Small intestine (tissue), 7 donors: ENCODE results near the gene SPTB. TPM values are rescaled to one million over a fixed set of nuclear protein-coding genes. Genes with fewer than 3 reads are reported as not detected.

Experiments used
- DNase-seq, 2 donors: peaks; one replicate each; pipeline versions ENCODE4 v3.0.0 to v3.0.0-alpha.2; 2013
- FAIRE-seq: peaks from 2 replicates; lab custom pipeline; 2012; peaks lifted over from hg19 to GRCh38; lab: Jason Lieb, UNC
- H3K27ac ChIP-seq, 3 donors: one replicate each; pipeline ENCODE4 v1.5.1; 2013; ENCODE audit warnings: low read length in 2 of 3, mild to moderate bottlenecking in 2 of 3, control low read depth in 1 of 3, inconsistent platforms in 1 of 3, low read depth in 1 of 3, moderate library complexity in 1 of 3
- H3K27me3 ChIP-seq, 3 donors: one replicate each; pipeline ENCODE4 v1.6.1; 2013; ENCODE audit warnings: low read length in 3 of 3, inconsistent platforms in 1 of 3; ENCODE audit not compliant: control insufficient read depth in 3 of 3, insufficient read depth in 3 of 3
- H3K36me3 ChIP-seq, 3 donors: one replicate each; pipeline ENCODE4 v1.6.1; 2013; ENCODE audit warnings: low read length in 3 of 3, inconsistent platforms in 1 of 3, low read depth in 1 of 3, mild to moderate bottlenecking in 1 of 3, moderate library complexity in 1 of 3; ENCODE audit not compliant: control insufficient read depth in 3 of 3, insufficient read depth in 2 of 3
- H3K4me1 ChIP-seq, 3 donors: one replicate each; pipeline ENCODE4 v1.6.1; 2013; ENCODE audit warnings: low read length in 2 of 3, inconsistent platforms in 1 of 3, low read depth in 1 of 3, mild to moderate bottlenecking in 1 of 3, moderate library complexity in 1 of 3; ENCODE audit not compliant: control insufficient read depth in 3 of 3, insufficient read depth in 2 of 3
- H3K4me3 ChIP-seq, 3 donors: one replicate each; pipeline ENCODE4 v1.5.1; 2013; ENCODE audit warnings: low read length in 3 of 3, control low read depth in 1 of 3, inconsistent platforms in 1 of 3, low read depth in 1 of 3, mild to moderate bottlenecking in 1 of 3, moderate library complexity in 1 of 3
- H3K9me3 ChIP-seq, 2 donors: one replicate each; pipeline ENCODE4 v1.6.1; 2013; ENCODE audit warnings: low read depth in 1 of 2, low read length in 1 of 2; ENCODE audit not compliant: control insufficient read depth in 2 of 2, insufficient read depth in 1 of 2
- WGBS, 3 donors: extraction: QIAGEN DNeasy Blood & Tissue Kit; methylation state at CpG; one replicate each; pipeline ENCODE4 v1.1.7; 2013; 5-methylcytosine and 5-hydroxymethylcytosine counted together
- polyA plus RNA-seq, 4 donors: library from polyadenylated mRNA; stranded (reverse) in 3 of 4; unstranded in 1 of 4; fragments of 200-250 nt in 3 of 4; fragments of 120-200 nt in 1 of 4; gene quantifications; one replicate each; pipeline versions ENCODE4 v1.2.1 to v1.2.3, GENCODE V29; 2013
- donor health status: healthy with polysubstance abuse.
- donor health status: control.
- donor health status: control.
- donor health status: Bipolar disorder and iron deficiency.
- donor health status: healthy.

The SPTB gene
- polyA plus RNA-seq, 4 donors = under 0.01 to 1.2 (median 0.66) TPM

DNA sequence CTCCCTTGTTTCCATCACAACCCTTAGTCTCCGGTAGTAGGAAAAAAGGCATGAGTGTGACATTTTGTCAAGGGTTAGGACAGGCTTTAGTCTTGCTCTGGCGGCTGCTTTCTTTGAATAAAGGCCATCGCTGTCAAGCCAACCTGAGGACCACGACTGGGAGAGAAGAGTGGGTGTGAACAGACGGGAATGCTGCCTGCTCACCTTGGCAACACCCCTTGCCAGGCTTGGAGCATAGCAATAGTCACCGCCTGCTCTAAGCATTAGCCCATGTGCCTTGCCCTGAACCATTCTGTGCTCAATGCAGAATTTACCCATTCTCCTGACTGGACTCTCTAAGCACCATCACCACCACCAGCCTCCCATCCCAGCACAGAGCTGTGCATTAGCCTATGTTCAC, 36.2 kb downstream of the SPTB start:
- WGBS, 3 donors = 76 to 89% (median 77%) methylated on average over 6 of the region's 6 CpGs
- peaks cover 4 to 64% (median 7%) of the 10 kb centered on the region in 3 donors for H3K27me3 ChIP-seq

DNA sequence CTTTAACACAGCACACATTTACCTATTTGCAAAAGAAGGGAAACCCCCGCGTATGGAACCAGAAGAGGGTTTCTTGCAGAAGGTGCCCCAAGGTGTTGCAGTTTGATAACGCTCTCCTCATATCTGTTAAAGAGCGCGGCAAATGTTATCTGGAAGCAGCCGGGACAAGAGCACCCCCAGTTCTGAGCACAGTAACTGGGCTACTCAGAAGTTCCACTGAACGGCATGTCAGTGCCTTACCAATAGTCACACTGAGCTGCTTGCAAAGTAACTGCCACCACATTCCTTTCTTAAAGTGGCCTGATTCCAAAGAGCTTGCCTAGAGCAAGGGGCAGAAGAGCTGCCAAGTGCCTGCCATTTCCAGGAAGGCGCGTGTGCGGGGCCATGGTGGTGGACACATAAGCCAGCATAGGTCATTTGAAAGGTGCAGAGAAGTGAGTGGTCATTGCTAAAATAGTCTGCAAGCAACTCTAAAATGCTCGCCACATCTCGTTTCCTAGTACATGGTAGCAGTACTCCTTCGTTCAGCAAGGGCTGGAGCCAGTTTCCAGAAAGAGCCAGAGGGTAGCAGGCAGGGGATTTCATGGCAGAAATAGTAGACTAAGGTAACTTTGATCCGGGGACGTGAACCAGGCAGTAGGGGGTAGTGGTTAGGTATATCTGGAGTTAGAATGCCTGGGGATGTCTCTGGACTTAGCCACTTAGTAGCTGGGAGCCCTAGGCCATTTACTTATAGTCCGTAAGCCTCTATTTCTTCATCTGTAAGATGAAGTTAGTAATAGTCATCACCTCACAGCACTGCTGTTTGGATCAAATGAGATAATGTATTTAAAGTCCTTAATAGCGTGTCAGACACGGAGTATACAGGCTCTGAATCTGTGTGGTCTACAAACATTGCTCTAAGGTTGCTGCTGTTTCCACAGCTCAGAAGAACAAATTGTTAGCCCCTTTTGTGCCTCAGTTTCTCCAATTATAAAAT, 37.6 kb downstream of the SPTB start:
- FAIRE-seq (no peak), DNase-seq (no peak)
- Histone ChIP-seq H3K4me3 (no peak overlapping the region), H3K36me3 (no peaks in the 10 kb centered on the region), H3K4me1 (no peaks in the 10 kb centered on the region), H3K9me3 (no peaks in the 10 kb centered on the region), H3K27ac (no peak overlapping the region), H3K27me3 (peaks cover 4 to 62% (median 4%) of the 10 kb centered on the region in 3 donors)
- 67 to 71% (median 71%) methylated on average over 18 of the region's 18 CpGs for WGBS, 3 donors

More for the DNA sequence above, 36.2 kb downstream of the SPTB start:
- FAIRE-seq (no peak), DNase-seq (no peak)
- H3K9me3 ChIP-seq = no peaks in the 10 kb centered on the region
- H3K27ac ChIP-seq = no peak overlapping the region
- no peaks in the 10 kb centered on the region for H3K4me1 ChIP-seq
- no peaks in the 10 kb centered on the region for H3K36me3 ChIP-seq
- H3K4me3 ChIP-seq = no peak overlapping the region

DNA sequence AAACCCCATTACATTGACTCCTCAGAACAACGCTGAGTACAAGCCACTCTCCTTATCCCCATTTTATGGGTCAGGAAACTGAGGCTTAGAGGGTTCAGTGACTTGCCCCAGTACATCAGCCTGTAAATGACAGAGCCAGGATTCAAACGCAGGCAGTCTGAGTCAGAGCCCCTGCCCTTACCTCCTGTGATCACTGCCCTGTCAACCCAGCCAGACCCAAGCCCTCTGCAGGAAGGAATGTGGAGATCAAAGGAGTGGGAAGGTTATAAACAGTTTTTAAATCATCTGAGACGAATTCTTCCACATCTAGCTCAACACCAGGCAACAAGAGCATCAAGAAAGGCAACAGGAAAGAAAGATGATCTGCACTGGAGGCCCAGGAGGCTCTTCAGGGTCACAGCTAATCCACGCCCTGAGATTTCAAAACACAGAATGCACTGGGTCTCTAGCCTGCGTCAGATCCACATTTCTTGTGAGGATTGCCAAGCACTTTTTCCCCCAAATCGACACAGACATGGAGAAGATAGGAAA, 38.5 kb downstream of the SPTB start:
- Histone ChIP-seq H3K4me3 (no peak overlapping the region), H3K27me3 (peaks cover 4 to 53% (median 4%) of the 10 kb centered on the region in 3 donors), H3K36me3 (no peaks in the 10 kb centered on the region), H3K9me3 (no peaks in the 10 kb centered on the region), H3K4me1 (no peaks in the 10 kb centered on the region), H3K27ac (no peak overlapping the region)
- peak in 1 of 2 donors; percentile 21 for DNase-seq
- no peak for FAIRE-seq
- 38 to 42% (median 41%) methylated on average over 6 of the region's 6 CpGs for WGBS, 3 donors

DNA sequence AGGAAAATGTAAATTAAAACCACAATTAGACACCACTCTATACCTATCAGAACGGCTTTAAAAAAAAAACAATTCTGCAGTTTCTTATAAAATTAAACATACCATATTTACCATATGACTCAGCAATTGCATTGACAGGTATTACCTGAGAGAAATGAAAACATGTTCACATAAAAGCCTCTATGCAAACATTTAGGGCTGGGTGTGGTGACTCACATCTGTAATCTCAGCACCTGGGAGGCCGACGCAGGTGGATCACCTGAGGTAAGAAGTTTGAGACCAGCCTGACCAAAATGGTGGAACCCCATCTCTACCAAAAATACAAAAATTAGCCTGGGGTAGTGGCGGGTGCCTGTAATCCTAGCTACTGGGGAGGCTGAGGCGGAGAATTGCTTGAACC, 41.1 kb downstream of the SPTB start:
- FAIRE-seq (no peak), DNase-seq (no peak)
- Histone ChIP-seq H3K27ac (no peak overlapping the region), H3K4me3 (no peak overlapping the region), H3K27me3 (peaks cover 0 to 35% (median 2%) of the 10 kb centered on the region in 3 donors), H3K36me3 (no peaks in the 10 kb centered on the region), H3K4me1 (no peaks in the 10 kb centered on the region), H3K9me3 (no peaks in the 10 kb centered on the region)
- 56 to 78% (median 63%) methylated on average over 5 of the region's 5 CpGs for WGBS, 3 donors

DNA sequence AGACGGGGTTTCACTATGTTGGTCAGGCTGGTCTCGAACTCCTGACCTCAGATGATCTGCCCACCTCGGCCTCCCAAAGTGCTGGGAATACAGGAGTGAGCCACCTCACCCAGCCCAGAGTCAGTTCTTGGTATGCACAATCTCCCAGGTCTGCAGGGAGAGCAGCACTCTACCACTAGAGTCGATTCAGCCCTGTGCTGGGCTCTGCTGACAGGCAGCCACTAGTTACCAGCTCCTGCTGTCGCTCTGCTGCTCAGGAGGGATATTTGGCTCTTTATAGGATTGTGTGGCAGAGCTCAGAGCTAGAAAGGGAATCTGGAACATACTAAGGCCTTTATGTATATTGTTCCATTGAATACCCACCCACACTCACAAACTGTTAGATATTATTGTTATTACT, 44.3 kb downstream of the SPTB start:
- no peaks in the 10 kb centered on the region for H3K9me3 ChIP-seq
- DNase-seq (no peak), FAIRE-seq (no peak)
- H3K36me3 ChIP-seq = no peaks in the 10 kb centered on the region
- H3K27me3 ChIP-seq = peaks cover 0 to 8% (median 2%) of the 10 kb centered on the region in 3 donors
- H3K4me3 ChIP-seq = no peak overlapping the region
- H3K27ac ChIP-seq = no peak overlapping the region
- 81 to 85% (median 85%) methylated on average over 5 of the region's 5 CpGs for WGBS, 3 donors
- H3K4me1 ChIP-seq = no peaks in the 10 kb centered on the region

DNA sequence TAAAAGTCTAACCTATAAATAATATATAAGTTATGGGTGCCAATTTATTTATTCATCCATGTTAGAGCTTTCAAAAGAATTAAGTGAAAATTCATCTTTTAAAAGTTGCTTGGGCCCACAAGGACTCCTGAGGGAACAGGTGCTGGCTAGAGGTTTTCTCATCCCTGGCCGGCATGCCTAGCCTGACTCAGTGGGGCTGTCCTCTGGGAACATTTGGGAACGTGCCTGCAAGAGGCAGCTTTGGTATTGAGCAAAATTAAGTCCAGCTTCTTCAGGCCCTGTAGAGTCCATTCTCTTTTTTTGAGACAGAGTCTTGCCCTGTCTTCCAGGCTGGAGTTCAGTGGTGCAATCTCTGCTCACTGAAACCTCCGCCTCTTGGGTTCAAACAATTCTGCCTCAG, 44.7 kb downstream of the SPTB start:
- 71 to 78% (median 76%) methylated on average over 3 of the region's 3 CpGs for WGBS, 3 donors
- DNase-seq (no peak), FAIRE-seq (no peak)
- no peaks in the 10 kb centered on the region for H3K36me3 ChIP-seq
- no peaks in the 10 kb centered on the region for H3K4me1 ChIP-seq
- H3K27me3 ChIP-seq = peaks cover 0 to 4% (median 2%) of the 10 kb centered on the region in 3 donors
- H3K27ac ChIP-seq = no peak overlapping the region
- no peaks in the 10 kb centered on the region for H3K9me3 ChIP-seq
- H3K4me3 ChIP-seq = no peak overlapping the region

DNA sequence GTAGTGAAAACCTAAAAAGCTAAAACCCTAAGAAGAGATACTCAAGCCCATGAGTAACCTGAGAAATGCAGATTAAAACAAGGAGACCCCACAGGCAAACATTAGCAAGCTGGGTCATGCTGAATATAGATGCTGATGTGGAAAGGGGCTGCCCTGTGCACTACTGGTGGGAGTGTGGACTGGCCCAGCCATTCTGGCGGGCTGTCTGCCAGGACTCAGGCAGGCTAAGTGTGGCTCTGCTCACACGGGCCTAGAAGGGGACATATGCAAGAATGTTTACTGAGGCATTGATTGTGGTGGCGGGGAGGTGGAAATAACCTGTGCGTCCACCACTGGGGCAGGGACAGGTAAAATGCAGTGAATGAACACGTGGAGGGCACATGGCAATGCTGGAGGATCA, 48.3 kb downstream of the SPTB start:
- H3K27ac ChIP-seq = no peak overlapping the region
- no peaks in the 10 kb centered on the region for H3K36me3 ChIP-seq
- H3K9me3 ChIP-seq = no peaks in the 10 kb centered on the region
- no peak overlapping the region for H3K4me3 ChIP-seq
- WGBS, 3 donors = 76 to 81% (median 79%) methylated on average over 5 of the region's 5 CpGs
- H3K27me3 ChIP-seq = peaks cover 0 to 5% (median 0%) of the 10 kb centered on the region in 3 donors
- FAIRE-seq (no peak), DNase-seq (no peak)
- H3K4me1 ChIP-seq = no peaks in the 10 kb centered on the region

DNA sequence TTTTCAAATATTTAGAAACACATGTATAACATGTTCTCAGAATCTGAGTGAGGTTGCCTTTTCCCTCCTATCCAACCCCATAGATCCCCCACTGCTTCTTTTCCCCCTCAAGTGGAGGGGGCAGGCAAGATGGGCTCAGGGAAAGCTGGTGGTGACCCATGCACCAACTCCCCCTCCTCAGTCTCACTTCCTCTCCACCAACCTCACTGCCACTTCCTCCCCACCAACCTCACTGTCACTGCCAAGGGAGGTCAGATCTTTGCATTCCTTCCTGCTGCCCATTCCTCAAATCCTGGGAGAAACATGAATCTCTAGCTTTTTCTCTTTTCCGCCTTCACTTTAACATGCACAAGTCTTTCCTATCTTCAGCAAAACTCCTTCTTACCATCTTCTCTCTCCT, 48.7 kb downstream of the SPTB start:
- DNase-seq (no peak), FAIRE-seq (no peak)
- WGBS, 3 donors = 88 to 93% (median 92%) methylated on average over 1 of the region's 1 CpG

More for the DNA sequence above, 48.7 kb downstream of the SPTB start:
- H3K27ac ChIP-seq = no peak overlapping the region
- H3K36me3 ChIP-seq = no peaks in the 10 kb centered on the region
- no peak overlapping the region for H3K4me3 ChIP-seq
- no peaks in the 10 kb centered on the region for H3K9me3 ChIP-seq
- H3K27me3 ChIP-seq = peaks cover 0 to 5% (median 0%) of the 10 kb centered on the region in 3 donors
- no peaks in the 10 kb centered on the region for H3K4me1 ChIP-seq
